NCI-H748 treated with DMSO at 0.1 percent for 48 hours (cell line): ENCODE measurements around the gene MND1.
"Not testable (repeated sequence)": the region's sequence is repeated elsewhere in the genome, so short reads cannot be mapped to it uniquely, and the experiment has no call there.

ENCODE experiments used
- DNase-seq: peaks from one replicate; lab custom pipeline; 2025; lab: John Stamatoyannopoulos, UW

Gene MND1

DNA sequence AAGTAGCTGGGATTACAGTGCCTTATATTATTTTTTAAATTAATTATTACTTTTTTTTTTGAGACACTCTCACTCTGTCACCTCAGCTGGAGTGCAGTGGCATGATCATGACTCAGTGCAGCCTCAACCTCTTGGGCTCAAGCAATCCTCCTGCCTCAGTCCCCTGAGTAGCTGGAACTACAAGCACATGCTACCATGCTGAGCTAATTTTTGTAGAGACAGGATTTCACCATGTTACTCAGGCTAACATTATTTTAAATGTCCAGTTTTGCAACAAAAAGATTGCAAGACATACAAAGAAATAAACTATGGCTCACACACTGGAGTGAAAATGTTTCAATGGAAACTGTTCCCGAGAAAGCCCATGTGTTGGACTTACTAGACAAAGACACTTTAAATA lies 59.2 kb downstream of the MND1 start:
- no peak for DNase-seq

GRCh38 chr4:153407906-153408305 lies 63.4 kb downstream of the MND1 start:
- DNase-seq = no peak

DNA sequence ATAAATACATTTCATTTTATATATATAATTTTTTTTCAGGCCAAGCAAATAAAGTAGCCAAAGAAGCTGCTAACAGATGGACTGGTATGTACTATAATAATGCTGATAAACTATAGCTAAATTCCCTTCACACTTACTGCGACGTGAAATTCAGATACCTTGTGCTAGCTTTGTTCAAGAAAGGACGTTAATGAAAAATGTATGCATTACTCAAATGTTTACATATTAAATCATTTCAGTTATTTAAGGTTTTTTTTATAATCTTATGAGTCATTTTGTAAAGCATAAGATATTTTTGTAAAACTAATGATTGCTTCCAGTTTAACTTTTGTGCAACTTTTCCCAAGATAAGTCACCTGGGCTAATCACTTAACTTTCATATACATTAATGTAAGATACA lies 64.4 kb downstream of the MND1 start:
- no peak for DNase-seq

DNA sequence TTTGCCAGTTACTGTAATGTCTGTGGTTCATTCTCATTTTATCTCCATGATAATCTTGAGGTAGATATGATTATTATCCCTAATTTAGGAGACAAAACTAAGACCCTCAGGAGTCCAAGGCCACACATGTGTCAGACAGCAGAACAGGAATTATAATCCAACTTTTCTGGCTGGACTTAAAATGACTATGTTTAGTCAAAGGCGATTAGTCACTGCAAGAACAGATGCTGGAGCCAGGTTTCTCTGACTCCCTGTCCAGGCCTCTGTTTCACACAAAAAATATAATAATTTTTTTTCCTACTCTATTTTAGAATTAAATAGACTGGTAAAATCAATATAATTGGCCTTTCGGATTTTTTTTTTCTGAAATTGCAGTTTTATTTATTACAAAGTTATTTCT lies 64.9 kb downstream of the MND1 start:
- DNase-seq = no peak

DNA sequence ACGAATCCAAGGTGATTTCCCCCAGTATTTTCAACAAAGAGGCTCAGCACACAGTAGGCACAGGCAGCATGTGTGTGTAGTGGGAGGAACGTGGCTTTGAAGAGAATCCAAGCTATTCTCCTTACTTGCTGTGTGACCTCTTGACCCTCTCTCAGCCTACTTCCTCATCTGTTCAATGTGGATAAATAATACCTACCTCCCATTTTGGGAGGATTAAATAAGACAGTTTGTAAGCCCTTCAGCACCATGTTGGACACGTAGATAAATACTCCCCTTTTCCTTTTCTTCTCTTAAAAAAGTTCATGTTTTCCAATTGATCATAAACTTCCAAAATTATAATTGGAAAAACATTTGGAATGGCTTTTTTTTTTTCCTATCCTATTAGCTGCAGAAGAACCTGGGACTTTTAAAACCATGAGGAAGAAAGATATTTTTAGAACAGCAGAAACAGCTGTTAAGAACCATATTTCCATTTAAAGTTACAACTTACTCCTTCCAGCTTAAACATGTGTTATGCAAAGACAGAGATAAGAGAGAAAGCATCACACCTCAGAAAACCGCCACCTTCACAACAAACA lies 65.5 kb downstream of the MND1 start:
- DNase-seq = no peak

- DNase-seq = no peak
These were observed 69.4 kb downstream of the MND1 start for GRCh38 chr4:153413842-153414241.

DNA sequence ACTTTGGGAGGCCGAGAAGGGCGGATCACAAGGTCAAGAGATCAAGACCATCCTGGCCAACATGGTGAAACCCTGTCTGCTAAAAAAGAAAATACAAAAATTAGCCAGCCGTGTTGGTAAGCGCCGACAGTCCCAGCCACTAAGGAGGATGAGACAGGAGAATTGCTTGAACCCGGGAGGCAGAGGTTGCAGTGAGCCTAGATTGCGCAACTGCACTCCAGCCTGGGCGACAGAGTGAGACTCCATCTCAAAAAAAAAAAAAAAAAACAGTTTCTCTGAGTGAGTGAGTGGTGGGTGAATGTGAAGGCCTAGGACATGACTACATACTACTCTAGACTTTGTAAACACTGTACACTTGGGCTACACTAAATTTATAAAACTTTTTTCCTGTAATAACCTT lies 72.0 kb downstream of the MND1 start:
- DNase-seq = not testable (repeated sequence)

DNA sequence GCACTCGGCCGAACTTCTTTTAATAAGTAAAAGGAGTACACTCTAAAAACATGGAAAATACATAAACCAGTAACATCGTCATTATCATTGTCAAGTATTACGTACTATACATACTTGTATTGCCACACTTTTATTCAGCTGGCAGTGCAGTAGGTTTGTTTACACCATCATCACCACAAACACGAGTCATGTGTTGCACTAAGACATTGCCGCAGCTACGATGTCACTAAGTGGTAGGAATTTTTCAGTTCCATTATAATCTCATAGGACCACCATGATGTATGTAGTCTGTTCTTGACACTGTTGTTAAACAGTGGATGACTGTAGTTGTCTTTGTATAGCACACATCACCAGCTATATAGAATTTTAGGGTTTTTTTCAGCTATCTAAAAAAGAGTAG lies 73.6 kb downstream of the MND1 start:
- DNase-seq = no peak

DNA sequence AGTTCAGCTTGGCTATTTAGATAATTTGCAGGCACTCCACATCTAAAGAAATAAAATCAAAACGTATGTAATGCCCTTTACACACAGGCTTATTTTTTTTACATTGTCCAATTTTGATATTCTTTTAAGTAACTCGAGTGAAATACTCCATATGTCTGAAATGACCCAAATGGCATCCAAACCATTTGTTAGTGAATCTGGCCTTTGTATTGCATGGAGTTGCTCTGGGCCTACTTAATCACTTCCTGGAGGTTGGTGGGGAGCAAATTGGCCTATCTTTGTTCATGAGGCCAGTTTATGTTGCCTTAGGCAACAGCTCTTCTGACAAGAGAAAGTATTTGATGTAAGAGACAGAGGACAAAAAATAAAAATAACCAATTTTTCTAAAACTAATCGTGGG lies 74.1 kb downstream of the MND1 start:
- DNase-seq = no peak

GRCh38 chr4:153419029-153419428 lies 74.5 kb downstream of the MND1 start:
- DNase-seq = no peak

DNA sequence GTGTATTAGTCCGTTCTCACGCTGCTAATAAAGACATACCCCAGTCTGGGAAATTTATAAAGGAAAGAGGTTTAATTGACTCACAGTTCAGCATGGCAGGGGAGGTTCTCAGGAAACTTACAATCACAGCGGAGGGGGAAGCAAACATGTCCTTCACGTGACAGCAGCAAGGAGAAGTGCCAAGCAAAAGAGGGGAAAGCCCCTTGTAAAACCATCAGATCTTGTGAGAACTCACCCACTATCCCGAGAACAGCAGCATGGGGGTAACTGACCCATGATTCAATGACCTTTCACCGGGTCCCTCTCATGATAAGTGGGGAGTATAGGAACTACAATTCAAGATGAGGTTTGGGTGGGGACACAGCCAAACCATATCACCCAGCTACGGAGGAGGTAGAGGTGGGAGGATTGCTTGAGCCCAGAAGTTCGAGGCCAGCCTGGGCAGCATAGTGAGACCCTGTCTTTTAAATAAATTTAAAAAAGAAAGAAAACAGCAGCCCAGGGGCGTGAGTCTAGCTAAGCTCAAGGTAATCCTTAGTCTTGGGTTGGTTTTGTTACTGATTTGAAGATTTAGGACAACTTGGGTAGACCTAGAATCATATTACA lies 75.3 kb downstream of the MND1 start:
- DNase-seq = no peak

GRCh38 chr4:153420361-153420760 lies 75.9 kb downstream of the MND1 start:
- no peak for DNase-seq

DNA sequence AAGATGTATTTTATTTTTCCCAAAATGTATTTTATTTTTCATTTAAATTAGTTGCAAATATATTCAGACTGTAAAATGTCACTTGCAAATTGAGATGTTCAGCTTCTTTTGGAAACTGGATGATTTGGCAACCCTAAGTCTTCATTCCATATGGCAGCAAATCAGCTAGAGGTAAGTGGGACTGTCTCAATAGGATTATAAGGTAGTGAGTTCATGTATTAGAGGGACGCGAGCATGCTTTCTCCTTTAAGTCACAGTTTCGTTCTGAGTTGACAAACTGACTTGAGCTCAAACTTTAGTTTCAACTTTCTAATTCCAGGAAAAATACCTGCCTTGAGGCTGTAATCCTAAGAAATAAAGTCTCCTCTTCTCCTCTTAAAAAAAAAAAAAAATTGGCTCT lies 77.5 kb downstream of the MND1 start:
- DNase-seq = no peak

DNA sequence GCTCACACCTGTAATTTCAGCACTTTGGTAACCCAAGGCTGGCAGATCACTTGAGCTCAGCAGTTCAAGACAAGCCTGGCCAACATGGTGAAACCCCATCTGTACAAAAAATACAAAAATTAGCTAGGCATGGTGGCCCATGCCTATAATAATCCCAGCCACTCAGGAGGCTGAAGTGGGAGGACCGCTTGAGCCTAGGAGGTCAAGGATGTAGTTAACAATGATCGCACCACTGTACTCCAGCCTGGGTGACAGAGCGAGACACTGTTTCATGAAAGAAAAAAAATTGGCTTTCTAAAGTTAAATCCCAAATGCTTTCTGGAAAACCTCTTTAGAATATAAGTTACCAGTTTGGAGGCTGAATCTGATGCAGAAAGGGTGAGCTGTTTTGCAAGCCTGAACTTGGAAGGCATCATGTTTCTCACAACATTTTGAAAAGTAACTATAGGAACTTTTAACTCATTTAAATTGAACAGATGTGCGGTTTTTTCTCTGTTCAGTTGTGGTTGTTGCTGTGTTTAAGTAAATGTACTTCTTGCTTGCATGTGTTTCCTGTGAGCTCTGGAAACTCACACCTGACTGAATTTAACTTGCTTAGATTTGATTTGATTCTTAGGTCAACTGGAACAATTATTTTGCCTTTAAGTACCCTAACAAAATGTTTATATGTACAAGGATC lies 81.9 kb downstream of the MND1 start:
- DNase-seq = no peak

DNA sequence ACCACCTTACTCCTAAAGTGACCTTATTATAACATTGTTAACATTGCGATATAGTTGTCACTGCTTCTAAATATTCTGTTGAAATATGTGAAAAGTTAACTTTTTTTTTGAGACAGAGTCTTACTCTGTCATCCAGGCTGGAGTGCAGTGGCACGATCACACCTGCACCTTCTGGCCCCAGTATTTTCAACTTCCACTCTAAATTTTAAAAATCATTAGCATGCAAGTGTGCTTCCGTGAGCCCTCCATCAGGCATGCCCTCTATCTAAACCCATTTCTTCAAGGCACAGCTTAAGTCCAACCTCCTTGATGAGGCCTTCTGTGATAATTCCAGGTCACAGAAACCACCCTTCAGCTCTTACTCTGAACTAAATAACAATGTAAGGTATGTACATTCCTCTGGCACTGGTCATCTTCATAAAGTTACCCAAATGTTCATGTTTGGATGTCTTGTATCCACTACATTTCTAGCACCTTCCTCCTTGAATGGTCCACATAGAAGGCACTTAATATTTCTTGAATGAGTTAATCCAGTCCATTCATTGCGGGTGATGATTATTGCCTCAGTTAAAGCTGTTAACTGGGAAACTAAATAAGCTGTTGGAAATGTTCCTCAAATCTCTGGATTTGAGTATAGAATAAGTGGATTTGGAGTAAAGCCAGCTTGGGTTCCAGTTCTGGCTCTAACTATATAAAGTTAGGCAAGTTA lies 83.0 kb downstream of the MND1 start:
- DNase-seq = no peak

DNA sequence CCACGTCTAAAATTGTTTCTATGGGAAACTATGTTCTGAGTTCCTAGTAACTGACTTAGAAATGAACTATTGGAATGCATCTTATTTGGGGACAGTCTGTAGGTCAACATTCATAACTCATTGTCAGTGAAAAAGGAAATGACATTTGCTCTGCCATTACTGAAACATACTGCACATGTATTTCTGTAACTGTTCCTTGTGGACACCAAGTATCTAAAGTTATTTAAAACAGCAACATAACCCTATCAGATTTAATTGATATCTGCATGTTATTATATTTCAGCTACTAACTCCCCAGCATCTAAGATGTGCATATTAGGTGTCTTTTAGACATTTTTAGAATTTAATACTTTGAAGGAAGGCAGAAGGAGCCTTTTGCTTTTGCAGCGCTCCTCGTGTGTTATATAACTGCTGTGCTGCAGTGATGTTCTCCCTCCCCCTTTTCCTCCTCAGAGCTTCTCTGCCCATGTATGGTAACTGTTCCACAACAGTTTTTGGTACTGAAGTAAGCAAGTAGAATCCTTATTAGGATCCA lies 84.5 kb downstream of the MND1 start:
- no peak for DNase-seq

DNA sequence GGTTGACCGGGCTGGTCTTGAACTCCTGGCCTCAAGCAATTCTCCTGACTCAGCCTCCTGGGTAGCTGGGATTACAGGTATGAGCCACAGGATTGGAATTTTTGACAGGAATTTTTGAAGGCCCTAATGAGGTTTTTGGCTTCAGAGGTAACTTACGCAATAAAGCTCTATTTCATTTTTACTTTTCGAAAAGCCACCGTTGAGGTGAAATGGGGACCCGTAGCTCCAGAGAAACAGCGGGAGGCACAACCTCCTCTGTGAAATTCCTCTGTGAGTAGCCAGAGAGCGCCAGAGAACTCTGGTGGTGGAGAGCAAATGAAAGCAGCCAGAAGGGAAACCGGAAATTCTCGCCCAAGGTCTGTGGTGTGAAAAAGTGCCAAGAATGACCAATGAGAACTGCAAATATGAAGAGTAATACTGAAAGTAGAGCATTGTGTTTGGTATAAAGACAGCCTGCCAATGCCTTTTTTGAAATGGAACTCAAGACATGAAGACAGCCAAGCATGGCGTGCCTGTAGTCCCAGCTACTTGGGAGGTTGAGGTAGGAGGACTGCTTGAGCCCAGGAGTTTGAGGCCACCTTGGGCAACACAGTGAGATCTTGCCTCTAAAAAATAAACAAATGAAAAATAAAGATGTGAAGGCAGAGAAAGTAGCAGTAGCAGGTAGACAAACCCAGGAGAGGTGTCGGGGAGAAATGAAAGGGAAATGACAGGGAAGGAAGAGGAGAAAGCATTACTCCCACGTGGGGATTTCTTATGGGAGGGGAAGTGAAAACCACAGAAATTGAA lies 88.7 kb downstream of the MND1 start:
- no peak for DNase-seq

DNA sequence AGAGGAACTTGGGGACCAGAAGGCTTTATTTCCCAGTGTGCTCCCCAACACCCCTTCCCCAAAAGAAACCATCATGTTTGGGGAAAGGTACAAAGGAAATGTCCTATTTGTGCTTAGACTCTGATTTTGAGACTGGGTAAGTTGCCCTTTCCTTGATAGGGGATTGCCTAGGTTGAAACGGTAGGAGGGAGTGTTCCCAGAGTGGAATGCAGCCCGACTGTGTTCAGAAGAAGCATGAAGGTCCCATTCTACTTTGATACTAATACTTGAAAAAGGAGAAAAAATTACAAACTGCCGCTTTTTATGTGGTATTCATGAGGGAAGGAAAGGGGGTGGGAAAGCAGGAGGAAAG lies 89.2 kb downstream of the MND1 start:
- no peak for DNase-seq

DNA sequence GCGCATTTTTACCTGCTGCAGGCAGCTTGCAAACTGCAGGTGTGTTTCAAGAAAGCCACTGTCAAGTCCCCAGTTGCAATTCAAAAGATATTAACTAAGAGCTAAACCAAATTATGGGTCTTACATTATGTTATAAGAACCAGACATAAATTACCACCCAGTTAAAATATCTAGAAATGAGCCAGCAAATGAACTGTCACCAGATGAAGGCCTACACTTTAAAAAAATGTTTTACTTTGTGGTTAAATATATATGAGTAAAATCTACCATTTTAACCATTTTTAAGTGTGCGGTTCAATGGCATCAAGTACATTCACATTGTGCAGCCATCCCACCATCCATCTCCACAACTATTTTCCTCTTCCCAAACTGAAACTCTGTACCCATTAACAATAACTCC lies 89.7 kb downstream of the MND1 start:
- no peak for DNase-seq

GRCh38 chr4:153438916-153439756 lies 94.6 kb downstream of the MND1 start:
- no peak for DNase-seq

GRCh38 chr4:153439831-153440230 lies 95.3 kb downstream of the MND1 start:
- no peak for DNase-seq
